A549 (cell line): ENCODE data around the gene LRP4.

Source experiments
- CEBPB ChIP-seq, 2 experiments: fragments of >200 bp in 1 of 2; sonication (Bioruptor Twin) in 1 of 2; formaldehyde crosslinking in 1 of 2; IDR thresholded peaks; 2 replicates each; pipeline ENCODE4 v1.6.1; 2012 to 2016
- KDM1A ChIP-seq: fragments of 200-600 bp; sonication (generic); IDR thresholded peaks from 2 replicates; pipeline ENCODE4 v1.6.1; 2016; ENCODE audit warnings: low read depth, mild to moderate bottlenecking
- MAFK ChIP-seq: fragments of 450-650 bp; IDR thresholded peaks from 2 replicates; pipeline ENCODE4 v1.6.1; 2014; ENCODE audit not compliant: partially characterized antibody
- RAD21 ChIP-seq, 2 experiments: fragments of >200 bp in 1 of 2; sonication (Bioruptor Twin) in 1 of 2; formaldehyde crosslinking in 1 of 2; IDR thresholded peaks in 1 of 2; conservative IDR thresholded peaks in 1 of 2; 2 replicates in 1 of 2; 3 replicates in 1 of 2; pipeline ENCODE4 v1.6.1; 2012 to 2018; ENCODE audit warnings: inconsistent platforms in 1 of 2
- RCOR1 ChIP-seq: fragments of 150-350 bp; IDR thresholded peaks from 2 replicates; pipeline ENCODE4 v1.6.1; 2014; ENCODE audit warnings: antibody characterized with exemption, low read length, low read depth
- ZC3H11A ChIP-seq: fragments of 450-650 bp; IDR thresholded peaks from 2 replicates; pipeline ENCODE4 v1.6.1; 2014; ENCODE audit warnings: antibody characterized with exemption, mild to moderate bottlenecking
- TF ChIP-seq, protein P1 (sequence below): fragments of >200 bp; sonication (Bioruptor Twin); formaldehyde crosslinking; IDR thresholded peaks from 3 replicates; pipeline ENCODE4 v1.6.1; 2016
- TF ChIP-seq, protein P2 (sequence below): fragments of >200 bp; sonication (Bioruptor Twin); formaldehyde crosslinking; IDR thresholded peaks from 3 replicates; pipeline ENCODE4 v1.5.1; 2016
- TF ChIP-seq, protein P3 (sequence below): fragments of 450-650 bp; IDR thresholded peaks from 2 replicates; pipeline ENCODE4 v1.6.1; 2014; ENCODE audit warnings: antibody characterized with exemption

DNA sequence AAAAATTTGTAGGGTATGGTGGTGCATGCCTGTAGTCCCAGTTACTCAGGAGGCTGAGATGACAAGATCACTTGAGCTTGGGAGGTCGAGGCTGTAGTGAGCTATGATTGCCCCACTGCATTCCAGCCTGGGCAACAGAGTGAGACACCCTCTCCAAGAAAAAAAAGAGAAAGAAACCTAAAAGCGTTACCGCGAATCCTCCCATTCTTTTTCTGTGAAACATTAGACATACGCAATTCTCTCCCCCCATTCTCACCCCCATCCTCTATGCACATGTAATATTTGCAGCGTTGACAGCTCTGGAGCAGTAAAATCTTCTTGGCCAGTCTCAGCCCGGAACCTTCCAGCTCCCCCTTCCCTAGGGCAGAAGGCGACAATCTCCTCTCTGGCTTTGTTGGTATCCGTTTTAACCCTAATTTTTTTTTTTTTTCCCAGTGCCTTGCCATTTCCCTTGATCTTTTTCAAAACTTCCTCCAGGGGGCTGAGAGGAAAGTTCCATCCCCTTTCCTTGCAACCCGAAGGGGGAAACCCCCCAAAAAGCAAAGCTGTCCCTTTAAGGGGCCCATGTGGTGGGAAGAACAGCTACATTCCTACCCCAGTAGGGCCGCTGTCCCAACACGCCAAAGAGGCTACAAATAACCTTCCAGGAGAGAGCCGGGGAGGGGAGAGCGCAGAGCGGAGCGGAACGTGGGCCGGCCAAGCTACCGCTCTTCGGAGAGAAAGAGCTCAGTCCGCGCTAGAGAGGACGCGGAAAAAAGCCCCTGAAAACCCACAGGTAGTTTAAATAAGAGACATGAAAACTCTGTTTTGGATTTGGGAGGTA lies 1.9 kb downstream of the LRP4 start:
- TF ChIP-seq KDM1A (no peak), ZC3H11A (no peak), RAD21 (conservative IDR thresholded peaks at IDR 0.05 in 1 of 2, IDR thresholded peaks at IDR 0.05 in 1 of 2) (peak in 1 of 2 experiments; percentile 17; a peak in 2 of 5 replicates), CEBPB (IDR thresholded peaks at IDR 0.05) (no peak), RCOR1 (no peak), MAFK (no peak)
- TF ChIP-seq, protein P1, sequence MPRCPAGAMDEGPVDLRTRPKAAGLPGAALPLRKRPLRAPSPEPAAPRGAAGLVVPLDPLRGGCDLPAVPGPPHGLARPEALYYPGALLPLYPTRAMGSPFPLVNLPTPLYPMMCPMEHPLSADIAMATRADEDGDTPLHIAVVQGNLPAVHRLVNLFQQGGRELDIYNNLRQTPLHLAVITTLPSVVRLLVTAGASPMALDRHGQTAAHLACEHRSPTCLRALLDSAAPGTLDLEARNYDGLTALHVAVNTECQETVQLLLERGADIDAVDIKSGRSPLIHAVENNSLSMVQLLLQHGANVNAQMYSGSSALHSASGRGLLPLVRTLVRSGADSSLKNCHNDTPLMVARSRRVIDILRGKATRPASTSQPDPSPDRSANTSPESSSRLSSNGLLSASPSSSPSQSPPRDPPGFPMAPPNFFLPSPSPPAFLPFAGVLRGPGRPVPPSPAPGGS: no peak
- TF ChIP-seq, protein P2, sequence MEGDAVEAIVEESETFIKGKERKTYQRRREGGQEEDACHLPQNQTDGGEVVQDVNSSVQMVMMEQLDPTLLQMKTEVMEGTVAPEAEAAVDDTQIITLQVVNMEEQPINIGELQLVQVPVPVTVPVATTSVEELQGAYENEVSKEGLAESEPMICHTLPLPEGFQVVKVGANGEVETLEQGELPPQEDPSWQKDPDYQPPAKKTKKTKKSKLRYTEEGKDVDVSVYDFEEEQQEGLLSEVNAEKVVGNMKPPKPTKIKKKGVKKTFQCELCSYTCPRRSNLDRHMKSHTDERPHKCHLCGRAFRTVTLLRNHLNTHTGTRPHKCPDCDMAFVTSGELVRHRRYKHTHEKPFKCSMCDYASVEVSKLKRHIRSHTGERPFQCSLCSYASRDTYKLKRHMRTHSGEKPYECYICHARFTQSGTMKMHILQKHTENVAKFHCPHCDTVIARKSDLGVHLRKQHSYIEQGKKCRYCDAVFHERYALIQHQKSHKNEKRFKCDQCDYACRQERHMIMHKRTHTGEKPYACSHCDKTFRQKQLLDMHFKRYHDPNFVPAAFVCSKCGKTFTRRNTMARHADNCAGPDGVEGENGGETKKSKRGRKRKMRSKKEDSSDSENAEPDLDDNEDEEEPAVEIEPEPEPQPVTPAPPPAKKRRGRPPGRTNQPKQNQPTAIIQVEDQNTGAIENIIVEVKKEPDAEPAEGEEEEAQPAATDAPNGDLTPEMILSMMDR: no peak; the same call in 2 of the 3 replicates
- TF ChIP-seq, protein P3, sequence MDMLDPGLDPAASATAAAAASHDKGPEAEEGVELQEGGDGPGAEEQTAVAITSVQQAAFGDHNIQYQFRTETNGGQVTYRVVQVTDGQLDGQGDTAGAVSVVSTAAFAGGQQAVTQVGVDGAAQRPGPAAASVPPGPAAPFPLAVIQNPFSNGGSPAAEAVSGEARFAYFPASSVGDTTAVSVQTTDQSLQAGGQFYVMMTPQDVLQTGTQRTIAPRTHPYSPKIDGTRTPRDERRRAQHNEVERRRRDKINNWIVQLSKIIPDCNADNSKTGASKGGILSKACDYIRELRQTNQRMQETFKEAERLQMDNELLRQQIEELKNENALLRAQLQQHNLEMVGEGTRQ: no peak
